ENCODE measurements around the gene ARMC7. TPM values are rescaled to one million over a fixed set of nuclear protein-coding genes. Genes with fewer than 3 reads are reported as not detected.

Gene ARMC7
- total and polyA plus RNA-seq, 2 of the 13 experiments (the other 11 are each of a cell fraction or from before 2014, with no cell fraction given) = 3.9 to 4.2 TPM

DNA sequence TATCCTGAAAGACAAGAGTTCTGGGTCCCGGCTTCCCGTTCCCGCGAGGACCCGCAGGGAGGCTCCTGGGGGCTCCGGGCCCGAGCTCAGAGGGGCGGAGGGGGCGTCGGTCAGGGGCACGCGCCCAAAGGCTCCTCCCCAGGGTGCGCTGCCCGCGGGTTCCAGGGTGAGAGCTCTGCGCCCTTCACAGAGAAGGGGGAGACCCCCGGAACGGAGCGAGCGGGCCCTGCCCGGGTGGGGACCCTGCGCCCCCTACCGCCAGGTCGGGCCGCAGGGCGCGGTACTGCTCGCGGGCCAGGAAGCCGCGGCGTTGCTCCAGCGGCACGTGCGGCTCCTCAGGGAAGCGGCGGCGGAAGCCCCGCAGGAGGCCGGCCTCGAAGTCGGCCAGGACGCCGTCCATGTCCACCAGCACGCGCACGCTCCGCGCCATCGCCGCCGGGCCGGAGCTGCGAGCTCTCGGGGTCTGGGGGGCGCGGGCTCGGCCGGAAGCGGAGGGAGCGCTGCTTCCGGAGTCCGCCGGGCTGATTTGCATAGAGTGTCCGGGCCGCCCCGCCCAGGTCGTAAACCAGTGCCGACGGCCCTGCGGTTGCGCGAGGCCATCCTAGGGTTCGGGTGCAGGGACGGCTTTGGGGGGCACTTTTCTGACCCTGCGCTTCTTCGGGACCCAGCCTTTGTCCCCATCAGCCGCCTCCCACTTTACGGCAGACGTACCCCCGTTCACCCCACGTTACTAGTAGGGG, 21.7 kb downstream of the ARMC7 start, which contains the start of gene NT5C (continued):
- TF ChIP-seq, protein P1, sequence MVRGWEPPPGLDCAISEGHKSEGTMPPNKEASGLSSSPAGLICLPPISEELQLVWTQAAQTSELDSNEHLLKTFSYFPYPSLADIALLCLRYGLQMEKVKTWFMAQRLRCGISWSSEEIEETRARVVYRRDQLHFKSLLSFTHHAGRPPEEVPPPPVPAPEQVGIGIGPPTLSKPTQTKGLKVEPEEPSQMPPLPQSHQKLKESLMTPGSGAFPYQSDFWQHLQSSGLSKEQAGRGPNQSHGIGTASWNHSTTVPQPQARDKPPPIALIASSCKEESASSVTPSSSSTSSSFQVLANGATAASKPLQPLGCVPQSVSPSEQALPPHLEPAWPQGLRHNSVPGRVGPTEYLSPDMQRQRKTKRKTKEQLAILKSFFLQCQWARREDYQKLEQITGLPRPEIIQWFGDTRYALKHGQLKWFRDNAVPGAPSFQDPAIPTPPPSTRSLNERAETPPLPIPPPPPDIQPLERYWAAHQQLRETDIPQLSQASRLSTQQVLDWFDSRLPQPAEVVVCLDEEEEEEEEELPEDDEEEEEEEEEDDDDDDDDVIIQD (CRISPR knock-in tag; IDR thresholded peaks at IDR 0.05; ENCODE audit: low read depth) = no peak
- TF ChIP-seq POLR2AphosphoS2 (IDR thresholded peaks at IDR 0.05; ENCODE audit: low read depth, low read length) (no peak), THAP11 (CRISPR knock-in tag; IDR thresholded peaks at IDR 0.05) (peak; percentile 84), ZFP1 (CRISPR knock-in tag; IDR thresholded peaks at IDR 0.05) (0 out of 2 replicates have a peak, but pooled peaks have one; percentile 58), ZNF607 (CRISPR knock-in tag; IDR thresholded peaks at IDR 0.05; ENCODE audit: borderline replicate concordance) (peak; percentile 87; the same call in 1 of the 2 replicates), ZNF562 (CRISPR knock-in tag; IDR thresholded peaks at IDR 0.05; ENCODE audit: borderline replicate concordance) (no peak), NR2F1 (CRISPR knock-in tag; IDR thresholded peaks at IDR 0.05) (peak in 1 of 2 experiments; percentile 19; a peak in 1 of 4 replicates), ZNF83 (CRISPR knock-in tag; IDR thresholded peaks at IDR 0.05; ENCODE audit: borderline replicate concordance) (0 out of 2 replicates have a peak, but pooled peaks have one; percentile 57), SMAD3 (CRISPR knock-in tag; IDR thresholded peaks at IDR 0.05) (peak; percentile 34; the same call in 1 of the 2 replicates), ZNF782 (CRISPR knock-in tag; IDR thresholded peaks at IDR 0.05; ENCODE audit: borderline replicate concordance) (no peak; the same call in 1 of the 2 replicates), PHF21A (CRISPR knock-in tag; IDR thresholded peaks at IDR 0.05) (peak; percentile 49; the same call in 1 of the 2 replicates), YY1 (IDR thresholded peaks at IDR 0.05; ENCODE audit: insufficient read depth, insufficient replicate concordance, low read depth, low read length) (peak; percentile 90), ADNP (CRISPR knock-in tag; IDR thresholded peaks at IDR 0.05) (no peak), AGO2 (optimal IDR thresholded peaks at IDR 0.05; ENCODE audit: low read depth, low read length) (peak; percentile 96), SOX13 (IDR thresholded peaks at IDR 0.05) (no peak), SOX13 (CRISPR knock-in tag; conservative IDR thresholded peaks at IDR 0.05 in 1 of 2, IDR thresholded peaks at IDR 0.05 in 1 of 2) (no peak), ZNF441 (CRISPR knock-in tag; IDR thresholded peaks at IDR 0.05; ENCODE audit: borderline replicate concordance) (peak; percentile 79; the same call in 1 of the 2 replicates), ZNF841 (CRISPR knock-in tag; IDR thresholded peaks at IDR 0.05; ENCODE audit: borderline replicate concordance) (no peak), ZNF432 (CRISPR knock-in tag; IDR thresholded peaks at IDR 0.05; ENCODE audit: borderline replicate concordance) (no peak), HNRNPUL1 (IDR thresholded peaks at IDR 0.05; ENCODE audit: low read depth, low read length) (no peak)
- TF ChIP-seq, protein P2, sequence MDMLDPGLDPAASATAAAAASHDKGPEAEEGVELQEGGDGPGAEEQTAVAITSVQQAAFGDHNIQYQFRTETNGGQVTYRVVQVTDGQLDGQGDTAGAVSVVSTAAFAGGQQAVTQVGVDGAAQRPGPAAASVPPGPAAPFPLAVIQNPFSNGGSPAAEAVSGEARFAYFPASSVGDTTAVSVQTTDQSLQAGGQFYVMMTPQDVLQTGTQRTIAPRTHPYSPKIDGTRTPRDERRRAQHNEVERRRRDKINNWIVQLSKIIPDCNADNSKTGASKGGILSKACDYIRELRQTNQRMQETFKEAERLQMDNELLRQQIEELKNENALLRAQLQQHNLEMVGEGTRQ (IDR thresholded peaks at IDR 0.05; ENCODE audit: low read depth, low read length) = no peak
- TF ChIP-seq, protein P2 (CRISPR knock-in tag; IDR thresholded peaks at IDR 0.05; ENCODE audit: borderline replicate concordance) = no peak
- TF ChIP-seq, protein P3, sequence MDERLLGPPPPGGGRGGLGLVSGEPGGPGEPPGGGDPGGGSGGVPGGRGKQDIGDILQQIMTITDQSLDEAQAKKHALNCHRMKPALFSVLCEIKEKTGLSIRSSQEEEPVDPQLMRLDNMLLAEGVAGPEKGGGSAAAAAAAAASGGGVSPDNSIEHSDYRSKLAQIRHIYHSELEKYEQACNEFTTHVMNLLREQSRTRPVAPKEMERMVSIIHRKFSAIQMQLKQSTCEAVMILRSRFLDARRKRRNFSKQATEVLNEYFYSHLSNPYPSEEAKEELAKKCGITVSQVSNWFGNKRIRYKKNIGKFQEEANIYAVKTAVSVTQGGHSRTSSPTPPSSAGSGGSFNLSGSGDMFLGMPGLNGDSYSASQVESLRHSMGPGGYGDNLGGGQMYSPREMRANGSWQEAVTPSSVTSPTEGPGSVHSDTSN (CRISPR knock-in tag; IDR thresholded peaks at IDR 0.05) = no peak
- TF ChIP-seq, protein P4, sequence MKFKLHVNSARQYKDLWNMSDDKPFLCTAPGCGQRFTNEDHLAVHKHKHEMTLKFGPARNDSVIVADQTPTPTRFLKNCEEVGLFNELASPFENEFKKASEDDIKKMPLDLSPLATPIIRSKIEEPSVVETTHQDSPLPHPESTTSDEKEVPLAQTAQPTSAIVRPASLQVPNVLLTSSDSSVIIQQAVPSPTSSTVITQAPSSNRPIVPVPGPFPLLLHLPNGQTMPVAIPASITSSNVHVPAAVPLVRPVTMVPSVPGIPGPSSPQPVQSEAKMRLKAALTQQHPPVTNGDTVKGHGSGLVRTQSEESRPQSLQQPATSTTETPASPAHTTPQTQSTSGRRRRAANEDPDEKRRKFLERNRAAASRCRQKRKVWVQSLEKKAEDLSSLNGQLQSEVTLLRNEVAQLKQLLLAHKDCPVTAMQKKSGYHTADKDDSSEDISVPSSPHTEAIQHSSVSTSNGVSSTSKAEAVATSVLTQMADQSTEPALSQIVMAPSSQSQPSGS (CRISPR knock-in tag; IDR thresholded peaks at IDR 0.05) = peak; percentile 74
